Fibroblast of skin of right quadriceps (primary cell): Measurements from ENCODE around the gene ARTN.

Experiments used
- DNase-seq: peaks from one replicate; pipeline ENCODE4 v3.0.0-alpha.2; 2013

Gene ARTN

DNA sequence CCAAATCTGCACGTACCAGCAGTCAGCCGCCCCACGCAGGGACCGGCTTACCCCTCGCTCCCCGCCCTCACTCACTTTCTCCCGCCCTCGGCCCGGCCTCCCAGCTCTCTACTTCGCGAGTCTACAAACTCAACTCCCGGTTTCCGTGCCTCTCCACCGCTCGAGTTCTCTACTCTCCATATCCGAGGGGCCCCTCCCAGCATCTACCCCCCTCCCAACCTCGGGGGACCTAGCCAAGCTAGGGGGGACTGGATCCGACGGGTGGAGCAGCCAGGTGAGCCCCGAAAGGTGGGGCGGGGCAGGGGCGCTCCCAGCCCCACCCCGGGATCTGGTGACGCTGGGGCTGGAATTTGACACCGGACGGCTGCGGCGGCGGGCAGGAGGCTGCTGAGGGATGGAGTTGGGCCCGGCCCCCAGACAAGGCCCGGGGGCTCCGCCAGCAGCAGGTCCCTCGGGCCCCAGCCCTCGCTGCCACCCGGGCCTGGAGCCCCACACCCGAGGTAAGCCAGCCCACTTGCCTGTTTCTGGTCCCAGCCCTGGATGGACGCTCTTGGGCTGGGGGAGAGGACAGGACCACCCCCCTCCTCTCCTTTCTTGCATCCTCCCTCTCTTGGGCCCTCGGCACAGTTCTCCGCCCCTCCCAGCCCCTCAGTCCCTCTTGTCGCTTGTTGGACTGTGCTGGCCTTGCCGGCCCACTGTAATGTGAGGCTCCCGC is at the start of gene ARTN:
Gene ARTN (plus strand): TSS at position 416 of the 715 bp plus-strand sequence. CDS start 1,856 bp downstream, outside the sequence.
- DNase-seq = no peak

GRCh38 chr1:43885279-43885801 is 48.3 kb upstream of the ARTN start:
- DNase-seq = no peak

DNA sequence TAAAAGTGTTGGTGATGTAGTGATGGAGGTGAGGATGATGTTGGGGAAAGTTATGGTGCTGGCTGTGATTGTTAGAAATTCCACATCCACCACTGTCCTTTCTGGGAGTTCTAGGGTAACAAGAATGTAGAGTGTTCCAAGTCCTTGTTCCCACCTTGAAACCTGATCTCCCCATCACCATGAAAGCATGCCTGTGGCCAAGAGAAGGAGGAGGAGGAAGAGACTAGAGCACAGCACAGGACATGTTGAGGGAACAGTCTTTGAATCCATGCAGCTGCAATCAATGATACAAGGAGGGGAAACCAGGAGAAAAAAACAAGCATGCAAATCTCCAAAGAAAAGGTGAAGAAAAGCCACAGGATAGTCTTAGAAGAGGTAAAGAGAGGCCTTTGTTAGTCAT is 45.9 kb upstream of the ARTN start:
- no peak for DNase-seq

GRCh38 chr1:43890815-43891214 is 42.8 kb upstream of the ARTN start:
- no peak for DNase-seq

DNA sequence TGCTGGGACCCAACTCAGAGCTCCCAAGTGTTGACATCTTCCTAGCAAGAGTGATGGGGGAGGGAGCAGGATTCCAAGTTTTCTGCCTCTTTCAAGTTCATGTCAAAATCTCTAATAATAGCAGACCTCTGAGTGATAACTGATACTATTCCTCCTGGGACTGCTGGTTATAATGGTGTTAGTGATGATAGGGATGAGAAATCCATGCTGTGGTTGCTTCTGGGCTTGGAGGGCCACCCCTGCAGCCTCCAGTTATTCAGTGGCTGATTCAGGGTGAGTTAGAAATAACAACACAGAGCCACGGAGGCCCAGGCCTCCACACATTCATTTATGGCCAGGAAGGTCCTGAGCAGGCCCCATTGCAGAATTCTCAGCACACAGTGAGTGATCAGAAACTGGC is 40.6 kb upstream of the ARTN start:
- DNase-seq = peak; percentile 68

DNA sequence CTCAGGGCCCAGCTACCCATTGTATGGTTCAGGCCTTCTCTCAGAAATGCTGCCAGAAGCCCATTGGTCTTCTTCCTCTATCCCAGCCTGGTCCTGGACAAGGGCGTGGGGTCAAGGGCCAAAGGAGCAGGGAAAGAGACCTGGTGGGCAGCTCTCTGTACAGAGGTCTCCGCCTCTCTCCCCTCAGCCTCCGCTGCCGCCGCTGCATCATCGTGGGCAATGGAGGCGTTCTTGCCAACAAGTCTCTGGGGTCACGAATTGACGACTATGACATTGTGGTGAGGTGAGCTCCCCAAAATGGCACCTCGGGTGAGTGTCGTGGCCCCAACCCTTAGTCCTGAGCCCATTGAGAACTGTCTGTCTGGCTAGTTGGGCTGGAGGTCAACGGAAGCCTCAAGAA is 34.6 kb upstream of the ARTN start:
- no peak for DNase-seq

DNA sequence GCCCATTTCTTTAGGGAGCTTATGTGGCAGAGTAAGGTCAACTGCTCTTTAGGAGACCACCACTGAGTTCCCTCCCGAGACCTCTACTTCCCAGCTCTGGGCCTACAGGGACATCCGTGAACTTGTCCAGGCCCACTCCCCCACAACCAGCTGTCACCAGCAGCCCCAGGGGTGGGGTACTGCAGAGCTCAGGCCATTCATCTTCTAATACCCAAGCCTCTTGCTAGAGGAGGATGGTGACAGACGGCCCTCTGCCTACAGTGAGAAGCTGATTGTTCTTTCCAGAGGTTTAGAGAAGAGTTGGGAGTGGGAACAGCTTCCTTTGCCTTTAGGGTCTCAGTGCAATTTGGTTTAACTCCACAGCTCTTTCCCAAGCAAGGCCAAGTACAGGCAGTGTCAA is 33.2 kb upstream of the ARTN start:
- no peak for DNase-seq

GRCh38 chr1:43901196-43901961 is 32.2 kb upstream of the ARTN start:
- no peak for DNase-seq

DNA sequence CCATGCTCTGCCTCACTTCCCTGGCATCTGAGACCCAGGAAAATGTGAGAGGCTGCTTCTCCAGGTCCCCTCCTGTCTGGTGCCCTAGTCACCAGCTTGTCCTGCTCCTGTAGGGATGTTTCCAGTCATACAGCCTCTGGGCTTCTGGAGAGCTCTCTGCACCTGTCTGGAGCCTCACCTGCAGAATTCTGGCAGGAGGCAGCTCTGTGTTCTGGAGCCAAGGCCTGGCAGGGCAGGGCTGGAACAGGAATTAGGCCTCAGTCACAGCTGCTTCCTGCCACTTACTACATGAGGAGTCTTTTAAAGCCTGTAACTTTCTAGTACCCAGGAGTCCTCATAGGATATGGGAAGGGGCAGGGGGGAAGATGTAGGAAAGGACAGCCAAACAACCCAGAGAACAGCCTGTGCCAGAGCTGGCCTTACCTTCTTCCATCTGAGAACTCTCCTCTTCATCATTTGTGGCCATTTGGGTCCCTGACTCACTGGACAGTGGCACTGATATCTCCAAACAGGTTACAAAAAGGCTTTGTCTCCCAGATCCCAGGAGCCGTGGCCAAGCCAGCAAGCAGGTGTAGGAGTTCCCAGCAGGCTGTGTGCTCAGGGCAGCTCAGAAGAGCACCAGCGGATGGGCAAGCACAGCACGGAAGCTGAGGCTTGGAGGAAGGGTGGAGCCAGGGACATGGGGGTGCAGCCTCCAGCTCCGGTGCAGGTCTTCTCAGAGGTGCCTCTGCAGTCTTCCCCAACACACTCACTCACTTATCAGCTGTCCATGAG is 31.4 kb upstream of the ARTN start:
- DNase-seq = no peak

- DNase-seq = no peak
Observed at GRCh38 chr1:43904660-43905551, 28.7 kb upstream of the ARTN start.

DNA sequence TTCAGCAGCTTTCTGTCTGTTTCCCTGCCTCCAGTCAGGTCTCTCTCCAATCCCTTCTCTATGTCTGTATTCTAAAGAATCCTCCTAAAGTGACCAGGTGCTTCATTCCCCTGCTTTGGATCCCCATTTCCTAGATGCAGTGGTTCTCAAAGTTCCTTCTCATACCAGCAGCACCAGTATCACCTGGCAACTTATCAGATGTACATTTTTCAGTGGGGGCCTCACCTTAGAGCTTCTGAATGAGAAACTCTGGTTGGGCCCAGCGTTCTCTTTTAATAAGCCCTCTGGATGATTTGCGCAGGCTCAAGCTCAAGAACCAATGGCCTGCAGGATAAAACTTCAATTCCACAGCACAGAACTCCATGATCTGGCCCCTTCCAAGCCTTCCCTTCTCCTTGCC is 25.4 kb upstream of the ARTN start:
- no peak for DNase-seq

DNA sequence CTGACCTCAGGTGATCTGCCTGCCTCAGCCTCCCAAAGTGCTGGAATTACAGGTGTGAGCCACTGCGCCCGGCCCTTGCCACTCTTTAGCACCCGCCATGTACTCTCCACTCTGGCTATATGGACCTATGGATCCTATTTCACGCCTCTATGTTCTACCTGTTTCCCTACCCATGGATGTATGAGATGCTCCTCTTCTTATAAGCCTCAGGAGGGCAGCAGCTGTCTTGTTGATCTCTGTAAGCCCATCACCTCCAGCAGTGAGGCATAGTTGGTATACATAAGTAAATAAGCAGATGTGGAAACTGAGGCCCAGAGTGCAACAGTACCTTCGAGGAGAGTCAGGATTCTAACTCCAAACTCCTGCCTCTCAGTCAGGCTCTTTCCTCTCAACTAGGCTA is 24.7 kb upstream of the ARTN start:
- DNase-seq = no peak

DNA sequence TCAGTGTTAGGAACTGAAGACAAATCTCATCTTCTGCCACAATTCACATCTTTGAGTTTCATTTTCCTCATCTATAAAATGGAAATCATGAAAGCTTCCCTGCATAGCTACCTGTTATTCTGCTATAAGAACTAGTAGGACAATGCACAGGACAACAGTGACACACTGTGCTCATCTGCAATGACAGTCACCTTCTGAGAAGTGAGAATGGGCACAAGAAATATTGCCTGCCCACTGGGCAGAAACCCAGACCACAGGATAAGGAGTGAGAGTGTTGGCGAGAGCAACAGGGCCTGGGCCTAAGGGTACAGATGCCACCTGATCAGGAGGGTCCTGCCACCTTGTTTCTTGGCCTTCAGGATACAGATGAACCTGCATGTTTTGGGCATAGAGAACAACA is 23.3 kb upstream of the ARTN start:
- DNase-seq = no peak

DNA sequence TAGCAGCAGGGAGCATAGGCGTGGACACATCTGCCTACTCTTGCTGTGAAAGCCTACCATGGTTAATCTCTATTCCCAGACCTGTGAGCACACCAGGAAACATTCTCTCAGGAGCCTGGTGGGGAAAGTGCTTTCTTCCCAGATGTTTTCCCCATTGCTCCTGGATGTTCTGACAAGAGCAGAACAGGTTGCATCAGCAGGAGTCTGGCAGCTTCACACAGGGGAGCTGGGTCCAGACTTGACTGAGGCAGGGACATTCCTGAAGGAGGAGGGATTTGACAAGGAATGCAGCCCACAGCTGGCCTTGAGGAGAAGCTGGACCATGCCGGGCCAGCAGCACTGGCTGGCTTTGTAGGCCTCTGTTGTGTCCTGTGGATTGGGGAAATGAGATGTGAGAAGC is 21.0 kb upstream of the ARTN start:
- DNase-seq = peak; percentile 74

DNA sequence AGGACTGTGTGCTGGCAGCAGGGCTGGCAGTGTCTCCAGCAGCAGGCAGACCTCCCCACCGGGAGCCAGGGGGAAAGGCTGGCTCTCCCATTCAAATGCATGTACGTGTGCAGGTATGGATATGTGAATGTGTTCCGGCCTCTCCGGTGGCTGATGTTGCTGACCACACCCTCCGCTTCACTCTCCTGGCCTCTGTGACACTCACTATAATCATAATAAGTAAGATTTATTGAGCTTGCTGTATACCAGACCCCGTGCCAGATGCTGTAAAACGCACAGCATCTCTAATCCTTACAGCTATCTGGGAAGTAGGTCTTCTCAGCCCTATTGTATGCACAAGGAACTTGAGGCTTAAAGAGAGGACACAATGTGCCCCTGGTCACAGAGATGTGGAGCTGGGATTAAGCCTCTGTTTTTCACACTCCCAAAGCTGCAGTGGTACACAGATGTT is 20.5 kb upstream of the ARTN start:
- no peak for DNase-seq

- no peak for DNase-seq
Observed at GRCh38 chr1:43913666-43914360, 19.8 kb upstream of the ARTN start.

DNA sequence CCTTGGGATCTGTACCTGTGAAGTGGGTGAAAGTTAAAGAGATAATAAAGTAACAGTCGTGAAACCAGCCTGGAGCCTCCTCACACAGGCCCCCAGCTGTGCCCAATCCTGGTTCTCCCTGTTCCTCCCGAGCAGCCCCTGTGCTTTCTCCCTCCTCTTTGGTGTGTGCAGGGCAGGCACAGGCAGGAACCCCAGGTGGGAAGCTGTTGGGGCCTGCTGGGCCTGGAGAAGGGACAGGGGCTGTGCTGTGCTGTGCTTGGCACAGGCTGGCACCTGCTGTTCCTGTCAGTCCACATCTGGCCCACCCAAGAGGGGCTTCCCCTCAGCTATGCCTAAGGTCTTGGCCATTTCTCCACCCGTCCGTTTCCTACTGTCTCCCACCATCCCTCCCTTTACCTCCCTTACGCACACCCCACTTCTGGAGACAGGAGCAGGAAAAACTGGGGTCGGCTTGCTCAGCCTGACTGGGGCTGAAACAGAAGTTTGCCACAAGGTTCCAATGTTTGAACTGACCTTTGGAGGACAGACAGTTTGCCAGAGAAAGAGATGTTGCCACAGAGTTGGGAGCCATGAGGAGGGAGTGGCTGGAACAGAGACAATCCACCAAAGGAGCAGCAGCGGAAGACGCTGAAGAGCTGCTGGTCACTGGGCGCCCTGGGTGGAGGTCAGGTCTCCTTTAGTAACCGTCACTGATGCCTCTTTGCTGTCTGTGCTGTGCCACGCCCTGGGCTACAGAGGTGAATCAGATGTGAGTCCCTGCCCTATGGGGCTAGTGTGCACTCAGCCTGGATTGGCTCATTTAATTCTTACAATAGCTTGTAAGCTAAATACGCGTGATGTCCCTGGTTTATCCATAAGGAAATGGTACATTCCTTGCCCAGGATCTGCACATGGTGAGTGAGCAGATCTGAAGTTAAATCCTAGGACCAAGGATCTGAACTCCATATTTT is 18.8 kb upstream of the ARTN start:
- no peak for DNase-seq

DNA sequence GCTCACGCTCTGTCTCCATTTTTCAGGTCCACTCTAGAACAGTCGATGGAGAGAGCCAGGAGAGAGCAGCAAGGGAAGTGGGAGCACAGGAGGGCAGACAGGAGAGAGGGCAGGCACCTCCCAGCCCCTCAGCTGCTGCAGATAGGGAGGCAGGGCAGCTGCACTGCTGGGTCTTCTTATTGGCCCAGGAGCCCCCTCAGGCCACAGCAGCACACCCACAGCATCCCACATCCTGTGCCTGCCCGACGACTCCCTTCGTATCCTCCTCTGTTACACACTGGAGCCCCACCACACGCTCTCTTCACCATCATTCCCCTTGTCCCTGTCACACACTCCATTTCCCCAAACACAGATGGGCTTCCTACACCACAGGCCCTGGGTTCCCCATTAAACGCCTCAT is 13.7 kb upstream of the ARTN start:
- DNase-seq = no peak

DNA sequence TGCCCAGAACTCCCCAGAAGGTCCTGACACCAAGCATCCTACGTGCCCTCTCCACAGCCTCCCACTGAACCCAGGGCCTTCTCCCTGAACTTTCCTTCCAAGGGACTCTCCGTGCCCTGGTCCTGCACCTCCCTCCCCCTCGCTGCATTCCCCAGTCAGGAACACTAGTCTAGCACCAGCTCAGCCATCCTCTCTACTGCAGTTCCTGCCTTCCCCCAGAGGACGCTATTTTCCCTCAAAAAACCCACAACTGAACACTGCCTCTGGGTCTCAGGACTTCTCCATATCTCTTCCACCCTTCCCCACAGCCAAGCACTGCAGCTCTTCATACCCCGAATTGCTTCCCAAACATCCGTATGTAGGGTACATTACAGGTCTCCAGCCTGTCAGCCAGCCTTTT is 12.6 kb upstream of the ARTN start:
- no peak for DNase-seq

DNA sequence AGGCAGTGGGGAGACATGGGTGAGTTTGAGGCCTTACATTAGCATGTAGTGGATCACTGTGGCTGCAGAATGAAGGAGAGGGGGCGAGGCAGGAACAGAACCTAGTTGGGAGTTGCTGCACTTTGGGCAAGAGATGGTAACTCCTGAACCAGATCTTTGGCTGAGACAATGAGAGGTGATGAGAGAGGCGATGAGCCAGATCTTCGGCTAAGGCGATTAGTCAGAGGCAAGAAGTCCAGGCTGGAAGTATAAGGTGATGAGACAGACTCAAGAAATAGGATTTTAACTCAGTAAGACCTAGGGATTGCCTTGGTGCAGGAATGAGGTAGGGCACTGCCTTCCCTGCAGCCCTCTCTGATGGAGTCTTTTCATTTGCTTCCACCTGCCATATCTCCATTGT is 9.1 kb upstream of the ARTN start:
- DNase-seq = peak; percentile 32

- DNase-seq = no peak
Observed at GRCh38 chr1:43925846-43926245, 7.8 kb upstream of the ARTN start.
